PFSK-1 (cell line): ENCODE measurements around the gene FEN1.

ENCODE experiments used
- POLR2AphosphoS5 ChIP-seq: IDR thresholded peaks from 2 replicates; pipeline ENCODE4 v1.6.1; 2012; ENCODE audit warnings: low read depth, mild to moderate bottlenecking, control low read depth, low read length, moderate library complexity
- REST ChIP-seq, 2 experiments: IDR thresholded peaks; 2 replicates each; pipeline versions ENCODE4 v1.6.1 to v1.8.0; 2011 to 2012; ENCODE audit warnings: low read depth in 2 of 2, low read length in 2 of 2, control low read depth in 1 of 2, inconsistent platforms in 1 of 2, mild to moderate bottlenecking in 1 of 2, moderate library complexity in 1 of 2; ENCODE audit not compliant: insufficient read depth in 1 of 2

- TF ChIP-seq REST (IDR thresholded peaks at IDR 0.05; ENCODE audit: insufficient read depth in 1 of 2, low read depth in 2 of 2, low read length in 2 of 2) (no peak), POLR2AphosphoS5 (no peak)
Measured at GRCh38 chr11:61833926-61834277, 41.2 kb downstream of the FEN1 start.
